B cell (primary cell): ENCODE results near the gene TENM3. TPM values are rescaled to one million over a fixed set of nuclear protein-coding genes. Genes with fewer than 3 reads are reported as not detected.

Experiments
- ATAC-seq: fragments of 200-7000 bp; cut with Tn5 transposase; one replicate; pipeline ENCODE4 v1.10.0; 2021; ENCODE audit warnings: low read depth, mild to moderate bottlenecking, moderate number of reproducible peaks, moderate library complexity
- CTCF ChIA-PET: fragments of 350-600 bp; sonication (Branson Sonifier 250); formaldehyde crosslinking; loops from one replicate; lab custom pipeline; 2021; ENCODE audit warnings: antibody characterized with exemption, inconsistent platforms; lab: Charles Lee
- POLR2A ChIA-PET: fragments of 350-600 bp; sonication (Branson Sonifier 250); formaldehyde crosslinking; loops from one replicate; lab custom pipeline; 2021; ENCODE audit warnings: antibody characterized with exemption; lab: Charles Lee
- DNase-seq: peaks from one replicate; pipeline ENCODE4 v3.0.0; 2013
- H2AFZ ChIP-seq: 2 replicates; pipeline ENCODE4 v1.6.1; 2012; ENCODE audit warnings: mild to moderate bottlenecking, low read depth, low read length; ENCODE audit not compliant: insufficient read depth, poor library complexity, severe bottlenecking
- H3K27ac ChIP-seq, 2 donors: 1 replicate in 1 of 2; 2 replicates in 1 of 2; pipeline ENCODE4 v1.5.1; 2012 to 2013; ENCODE audit warnings: low read length in 2 of 2, mild to moderate bottlenecking in 2 of 2, moderate library complexity in 1 of 2
- H3K27me3 ChIP-seq, 4 experiments: fragments of 200-600 bp in 1 of 4; sonication (generic) in 1 of 4; replicated peaks in 1 of 4; 1 replicate in 2 of 4; 2 replicates in 2 of 4; pipeline versions ENCODE4 v1.6.1 to v1.7.0; 2013 to 2016; ENCODE audit warnings: low read length in 3 of 4, mild to moderate bottlenecking in 2 of 4, mixed read lengths in 1 of 4, moderate library complexity in 1 of 4; ENCODE audit not compliant: insufficient read depth in 4 of 4, control insufficient read depth in 3 of 4; ENCODE audit errors: control extremely low read depth in 1 of 4
- H3K36me3 ChIP-seq, 2 experiments: replicated peaks in 1 of 2; 1 replicate in 1 of 2; 2 replicates in 1 of 2; pipeline versions ENCODE4 v1.6.1 to v1.7.1; 2013; ENCODE audit warnings: low read length in 1 of 2; ENCODE audit not compliant: insufficient read depth in 2 of 2, control insufficient read depth in 1 of 2; ENCODE audit errors: control extremely low read depth in 1 of 2, extremely low read depth in 1 of 2
- H3K4me1 ChIP-seq, 2 donors: fragments of 200-600 bp in 1 of 2; sonication (generic) in 1 of 2; 1 replicate in 1 of 2; 2 replicates in 1 of 2; pipeline versions ENCODE4 v1.5.1 to v1.6.1; 2013 to 2017; ENCODE audit warnings: low read length in 2 of 2; ENCODE audit not compliant: control insufficient read depth in 2 of 2, insufficient read depth in 2 of 2
- H3K4me2 ChIP-seq: replicated peaks from 2 replicates; pipeline ENCODE3; 2012; ENCODE audit warnings: mild to moderate bottlenecking, low read depth, low read length; ENCODE audit not compliant: poor library complexity, severe bottlenecking
- H3K4me3 ChIP-seq, 5 experiments: fragments of 200-600 bp in 1 of 5; sonication (generic) in 1 of 5; 1 replicate in 3 of 5; 2 replicates in 2 of 5; pipeline versions ENCODE4 v1.5.1 to v1.7.0; 2011 to 2016; ENCODE audit warnings: low read length in 4 of 5, mild to moderate bottlenecking in 4 of 5, low read depth in 2 of 5, control low read depth in 1 of 5, moderate library complexity in 1 of 5; ENCODE audit not compliant: insufficient read depth in 1 of 5; ENCODE audit errors: control extremely low read depth in 1 of 5, extremely low read depth in 1 of 5
- H3K79me2 ChIP-seq: fragments of 200-600 bp; sonication (generic); one replicate; pipeline ENCODE4 v1.6.0; 2016; ENCODE audit warnings: low read length; ENCODE audit not compliant: control insufficient read depth, insufficient read depth
- H3K9ac ChIP-seq: fragments of 200-600 bp; sonication (generic); 2 replicates; pipeline ENCODE4 v1.6.1; 2017; ENCODE audit warnings: mild to moderate bottlenecking, low read length, moderate library complexity
- H3K9me3 ChIP-seq, 3 donors: one replicate each; pipeline versions ENCODE4 v1.6.1 to v1.7.1; 2013; ENCODE audit warnings: low read length in 2 of 3; ENCODE audit not compliant: control insufficient read depth in 2 of 3, insufficient read depth in 1 of 3; ENCODE audit errors: control extremely low read depth in 1 of 3
- H4K20me1 ChIP-seq: 2 replicates; pipeline ENCODE4 v1.6.0; 2012; ENCODE audit warnings: mild to moderate bottlenecking, low read length; ENCODE audit not compliant: insufficient read depth, control insufficient read depth, poor library complexity, severe bottlenecking
- H3K27ac Mint-ChIP-seq: one replicate; pipeline ENCODE4 v1.8.0; 2021; ENCODE audit warnings: mixed read lengths
- H3K27me3 Mint-ChIP-seq: one replicate; pipeline ENCODE4 v1.8.0; 2021; ENCODE audit warnings: mixed read lengths
- H3K4me1 Mint-ChIP-seq: one replicate; pipeline ENCODE4 v1.8.0; 2021; ENCODE audit warnings: mixed read lengths
- H3K4me3 Mint-ChIP-seq: one replicate; pipeline ENCODE4 v1.8.0; 2021; ENCODE audit warnings: mixed read lengths
- H3K9me3 Mint-ChIP-seq: one replicate; pipeline ENCODE4 v1.8.0; 2022; ENCODE audit warnings: mixed read lengths; ENCODE audit not compliant: insufficient read depth
- EZH2 ChIP-seq: IDR thresholded peaks from 2 replicates; pipeline ENCODE4 v1.6.1; 2012; ENCODE audit warnings: borderline replicate concordance, low read depth, mild to moderate bottlenecking, moderate library complexity, low read length; ENCODE audit not compliant: insufficient read depth, poor library complexity, severe bottlenecking
- WGBS: methylation state at CpG from one replicate; pipeline ENCODE4 v1.1.5; 2013; ENCODE audit warnings: missing lambda C conversion rate; ENCODE audit not compliant: insufficient coverage; 5-methylcytosine and 5-hydroxymethylcytosine counted together
- intact Hi-C: fragments of 100-400 bp; cut with micrococcal nuclease; formaldehyde crosslinking; loops from one replicate; pipeline ENCODE4 v1.10.0; 2022
- polyA plus RNA-seq: library from polyadenylated mRNA; depleted of rRNA; stranded (reverse); fragments of >200 nt; gene quantifications from 2 replicates; pipeline ENCODE4 v1.2.3, GENCODE V29; 2012
- total RNA-seq, 2 donors: library from RNA; stranded (reverse); fragments of 120-200 nt in 1 of 2; gene quantifications; 1 replicate in 1 of 2; 2 replicates in 1 of 2; pipeline versions ENCODE4 v1.2.3 to v1.2.4, GENCODE V29; 2013 to 2022
- TF ChIP-seq, protein P1 (sequence below): fragments of 200-600 bp; IDR thresholded peaks from one replicate; pipeline ENCODE4 v1.8.0; 2022; ENCODE audit warnings: antibody characterized with exemption, mild to moderate bottlenecking

The TENM3 gene
- total and polyA plus RNA-seq, 2 donors (not counting 1 experiment from before 2014, with no cell fraction given): not detected

DNA sequence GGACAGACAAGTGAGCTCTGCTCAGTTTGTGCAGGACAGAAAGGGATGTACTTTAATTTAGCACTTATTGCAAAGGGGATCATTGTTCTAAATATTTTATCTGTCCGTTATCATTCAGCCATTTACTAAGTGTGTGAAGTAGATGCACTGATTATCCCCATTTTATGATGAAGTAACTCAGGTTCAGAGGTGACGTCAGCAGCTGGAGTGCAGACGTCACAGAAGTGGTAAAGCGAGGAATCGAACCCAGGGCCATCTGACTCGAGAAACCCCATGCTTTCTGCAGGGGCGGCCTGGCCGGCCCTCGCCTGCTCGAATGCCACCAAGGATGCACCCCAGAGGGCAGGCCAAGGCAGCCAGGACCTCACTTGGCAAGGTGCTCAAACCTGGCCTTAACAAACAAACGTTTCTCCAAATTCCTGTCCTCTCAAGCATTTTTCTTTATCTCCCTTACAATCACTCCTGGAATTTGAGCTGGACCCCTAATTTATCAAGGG lies 599.0 kb downstream of the TENM3 start:
- DNase-seq (no peak), ATAC-seq (no peak)
- no peak overlapping the region for H3K27ac ChIP-seq
- ChIA-PET POLR2A (no interaction called here), CTCF (no interaction called here)
- H3K79me2 ChIP-seq: no peaks in the 10 kb centered on the region
- no peaks in the 10 kb centered on the region for H3K9me3 Mint-ChIP-seq
- no peak overlapping the region for H2AFZ ChIP-seq
- 90% methylated on average over 10 of the region's 11 CpGs for WGBS
- H3K9ac ChIP-seq: no peak overlapping the region
- TF ChIP-seq, protein P1, sequence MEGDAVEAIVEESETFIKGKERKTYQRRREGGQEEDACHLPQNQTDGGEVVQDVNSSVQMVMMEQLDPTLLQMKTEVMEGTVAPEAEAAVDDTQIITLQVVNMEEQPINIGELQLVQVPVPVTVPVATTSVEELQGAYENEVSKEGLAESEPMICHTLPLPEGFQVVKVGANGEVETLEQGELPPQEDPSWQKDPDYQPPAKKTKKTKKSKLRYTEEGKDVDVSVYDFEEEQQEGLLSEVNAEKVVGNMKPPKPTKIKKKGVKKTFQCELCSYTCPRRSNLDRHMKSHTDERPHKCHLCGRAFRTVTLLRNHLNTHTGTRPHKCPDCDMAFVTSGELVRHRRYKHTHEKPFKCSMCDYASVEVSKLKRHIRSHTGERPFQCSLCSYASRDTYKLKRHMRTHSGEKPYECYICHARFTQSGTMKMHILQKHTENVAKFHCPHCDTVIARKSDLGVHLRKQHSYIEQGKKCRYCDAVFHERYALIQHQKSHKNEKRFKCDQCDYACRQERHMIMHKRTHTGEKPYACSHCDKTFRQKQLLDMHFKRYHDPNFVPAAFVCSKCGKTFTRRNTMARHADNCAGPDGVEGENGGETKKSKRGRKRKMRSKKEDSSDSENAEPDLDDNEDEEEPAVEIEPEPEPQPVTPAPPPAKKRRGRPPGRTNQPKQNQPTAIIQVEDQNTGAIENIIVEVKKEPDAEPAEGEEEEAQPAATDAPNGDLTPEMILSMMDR: no peak
- TF ChIP-seq EZH2: no peak
- no peak overlapping the region for H3K4me2 ChIP-seq
- peaks cover 25% of the 10 kb centered on the region for H3K27me3 Mint-ChIP-seq
- no peaks in the 10 kb centered on the region for H4K20me1 ChIP-seq
- H3K27me3 ChIP-seq: peaks cover 0 to 24% (median 3%) of the 10 kb centered on the region in 4 experiments
- H3K9me3 ChIP-seq: peaks cover 0 to 2% (median 0%) of the 10 kb centered on the region in 3 donors
- no peak overlapping the region for H3K4me3 Mint-ChIP-seq
- H3K36me3 ChIP-seq: no peaks in the 10 kb centered on the region
- intact Hi-C loops: no loop called here
- no peaks in the 10 kb centered on the region for H3K4me1 Mint-ChIP-seq
- no peak overlapping the region for H3K27ac Mint-ChIP-seq
- no peaks in the 10 kb centered on the region for H3K4me1 ChIP-seq
- H3K4me3 ChIP-seq: no peak overlapping the region

DNA sequence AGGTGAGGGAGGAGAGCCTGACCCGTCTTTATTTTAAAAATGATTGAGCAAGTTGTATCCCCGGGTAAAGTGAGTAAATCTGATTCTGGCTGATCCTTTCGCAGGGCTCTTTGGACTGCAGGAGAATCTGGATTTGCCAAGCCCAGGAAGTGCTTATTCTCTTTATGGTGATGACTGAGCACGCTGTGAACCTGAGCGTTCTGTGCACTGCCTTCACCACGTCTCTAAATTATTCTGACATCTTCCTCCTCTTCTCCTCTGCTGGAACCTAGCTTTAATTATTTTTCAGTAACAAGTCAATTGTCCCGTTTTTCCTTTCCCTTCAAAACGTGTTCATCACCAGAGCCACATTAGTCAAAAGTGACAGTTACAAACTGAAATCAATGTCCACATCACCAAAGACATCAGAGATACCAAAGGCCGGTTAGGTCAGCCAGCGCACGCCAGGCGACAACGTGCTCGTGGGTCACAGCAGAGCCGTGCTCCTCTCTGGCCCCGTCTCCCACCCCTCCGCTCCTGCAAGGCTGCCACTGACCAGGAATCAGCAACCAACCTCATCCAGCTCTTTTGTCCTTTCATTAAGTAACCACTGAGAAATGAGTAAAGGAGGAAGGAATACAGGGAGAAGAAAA lies 599.7 kb downstream of the TENM3 start:
- no peaks in the 10 kb centered on the region for H3K79me2 ChIP-seq
- no peak overlapping the region for H3K4me3 Mint-ChIP-seq
- H3K9me3 Mint-ChIP-seq: no peaks in the 10 kb centered on the region
- H3K27ac ChIP-seq: no peak overlapping the region
- intact Hi-C loops: no loop called here
- H3K27ac Mint-ChIP-seq: no peak overlapping the region
- 68% methylated on average over 10 of the region's 17 CpGs for WGBS
- peaks cover 18% of the 10 kb centered on the region for H3K27me3 Mint-ChIP-seq
- H3K4me3 ChIP-seq: no peak overlapping the region
- ChIA-PET CTCF (no interaction called here), POLR2A (no interaction called here)
- no peaks in the 10 kb centered on the region for H3K36me3 ChIP-seq
- TF ChIP-seq, protein P1: no peak
- TF ChIP-seq EZH2: no peak
- H3K27me3 ChIP-seq: peaks cover 0 to 24% (median 3%) of the 10 kb centered on the region in 4 experiments
- H3K4me1 ChIP-seq: no peaks in the 10 kb centered on the region
- no peaks in the 10 kb centered on the region for H3K4me1 Mint-ChIP-seq
- H4K20me1 ChIP-seq: no peaks in the 10 kb centered on the region
- DNase-seq (no peak), ATAC-seq (no peak)
- H3K9ac ChIP-seq: no peak overlapping the region
- no peak overlapping the region for H2AFZ ChIP-seq
- H3K9me3 ChIP-seq: peaks cover 0 to 2% (median 0%) of the 10 kb centered on the region in 3 donors
- H3K4me2 ChIP-seq: no peak overlapping the region
